Daoy (cell line): ENCODE results near the gene PROSER1. TPM values are rescaled to one million over a fixed set of nuclear protein-coding genes. Genes with fewer than 3 reads are reported as not detected.
"Not testable (repeated sequence)": the region's sequence is repeated elsewhere in the genome, so short reads cannot be mapped to it uniquely, and the experiment has no call there.

Experiments used
- DNase-seq: peaks from one replicate; pipeline ENCODE4 v3.0.0-alpha.2; 2015; ENCODE audit warnings: low read depth
- total RNA-seq: library from RNA; depleted of rRNA; stranded (reverse); fragments of >200 nt; shearing (Covaris generic); gene quantifications from 2 replicates; pipeline ENCODE4 v1.2.3, GENCODE V29; 2014

The PROSER1 gene
- total RNA-seq, 1 experiment from 2014 or later = 8.4 TPM

DNA sequence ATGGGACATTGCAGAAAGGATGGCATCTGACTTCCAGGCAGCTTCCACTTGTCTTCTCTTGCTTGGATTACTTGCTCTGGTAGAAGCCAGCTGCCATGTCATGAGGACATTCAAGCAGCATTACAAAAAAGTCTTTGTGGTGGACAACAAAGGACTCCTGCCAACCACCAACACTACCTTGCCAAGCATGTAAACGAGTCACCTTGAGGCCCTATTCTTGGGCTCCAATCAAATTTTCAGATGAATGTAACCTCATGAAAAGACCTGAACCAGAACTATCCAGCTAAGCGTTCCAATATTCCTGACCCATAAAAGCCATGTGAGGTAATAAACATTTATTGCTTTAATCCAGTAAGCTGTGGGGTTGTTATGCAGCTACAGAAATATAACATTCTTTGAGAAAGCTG is 12.5 kb downstream of the PROSER1 start:
- no peak for DNase-seq

DNA sequence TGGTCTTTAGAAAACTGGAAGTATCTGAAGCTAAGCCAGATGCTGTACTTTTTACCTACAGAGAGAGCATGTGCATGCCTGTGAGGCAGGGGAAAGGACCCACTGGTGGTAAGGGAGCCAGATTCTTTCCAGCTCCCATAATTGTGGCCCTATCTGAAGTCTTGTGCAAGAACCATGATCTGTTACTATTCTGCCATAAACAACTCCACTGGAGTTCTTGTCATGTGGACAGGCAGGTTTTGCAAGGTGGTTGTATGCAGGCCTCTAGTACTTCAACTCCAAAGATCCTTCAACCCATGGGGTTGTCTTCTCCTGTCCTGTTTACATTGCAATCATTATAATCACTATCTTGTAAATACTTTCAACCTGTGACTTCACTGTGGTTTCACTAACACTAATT is 14.1 kb downstream of the PROSER1 start:
- DNase-seq = no peak

DNA sequence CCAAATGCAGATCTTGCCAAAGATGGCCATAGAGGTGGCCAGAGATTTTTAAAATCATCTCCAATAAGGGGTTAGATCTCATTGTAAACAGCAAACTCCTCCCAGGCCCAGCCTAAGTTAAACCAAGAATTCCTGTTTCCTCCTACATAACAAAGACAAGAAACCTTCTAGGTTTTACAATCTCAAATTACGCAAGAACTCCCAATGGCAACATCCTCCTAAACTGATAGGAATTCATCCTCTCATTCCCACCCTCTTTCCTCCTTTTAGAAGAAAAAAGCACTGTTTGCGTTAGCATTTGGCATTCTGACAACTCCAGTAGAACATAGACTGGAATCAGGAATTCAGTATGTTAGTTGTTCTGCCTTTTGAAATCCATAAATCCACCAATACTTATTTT is 14.6 kb downstream of the PROSER1 start:
- DNase-seq = no peak

DNA sequence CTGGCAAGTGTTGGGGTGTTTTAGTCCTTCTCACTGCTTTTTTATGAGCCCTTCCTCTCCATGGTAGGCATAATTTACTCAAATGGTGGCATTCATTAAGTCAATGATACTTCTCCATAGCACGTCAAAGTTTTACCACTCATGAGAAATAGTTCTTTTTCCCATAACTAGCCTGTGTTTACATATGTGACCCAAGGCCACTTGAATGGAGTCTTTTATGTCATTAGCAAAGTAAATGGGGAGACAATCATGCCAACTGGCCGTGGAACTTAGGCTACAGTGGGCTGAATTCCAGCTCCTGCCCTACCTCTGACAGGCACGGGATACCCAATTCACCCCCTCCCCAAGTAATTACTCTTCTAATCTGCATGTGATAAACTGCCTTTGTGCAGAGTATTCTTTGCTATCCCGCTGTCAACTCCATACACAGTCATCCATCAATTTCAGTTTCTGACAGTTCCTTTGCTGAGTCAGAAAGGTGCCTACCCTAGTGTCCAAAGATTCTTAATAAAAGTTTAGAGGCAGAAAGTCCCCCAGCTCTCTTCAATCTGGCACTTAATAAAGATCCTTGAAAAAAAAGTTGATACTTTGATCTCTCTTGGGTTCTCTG is 16.9 kb downstream of the PROSER1 start:
- no peak for DNase-seq

DNA sequence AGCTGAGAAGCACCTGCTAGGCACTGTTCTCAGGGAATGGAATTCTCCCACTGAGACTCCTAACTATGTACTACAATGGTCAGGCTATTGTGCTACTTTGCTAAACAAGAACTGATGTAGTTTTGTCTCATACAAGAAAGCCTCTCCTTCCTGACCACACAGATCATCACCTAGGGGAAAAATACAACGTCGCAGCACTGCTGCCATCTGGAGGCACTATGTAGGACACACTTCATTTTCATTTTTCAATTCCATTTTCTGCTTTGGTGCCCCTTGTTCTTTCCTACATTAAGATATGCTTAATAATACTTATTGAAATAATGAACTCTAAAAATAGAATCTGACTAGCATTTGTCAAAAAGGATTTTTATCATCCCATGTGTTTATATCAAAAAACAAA is 21.1 kb downstream of the PROSER1 start:
- no peak for DNase-seq

DNA sequence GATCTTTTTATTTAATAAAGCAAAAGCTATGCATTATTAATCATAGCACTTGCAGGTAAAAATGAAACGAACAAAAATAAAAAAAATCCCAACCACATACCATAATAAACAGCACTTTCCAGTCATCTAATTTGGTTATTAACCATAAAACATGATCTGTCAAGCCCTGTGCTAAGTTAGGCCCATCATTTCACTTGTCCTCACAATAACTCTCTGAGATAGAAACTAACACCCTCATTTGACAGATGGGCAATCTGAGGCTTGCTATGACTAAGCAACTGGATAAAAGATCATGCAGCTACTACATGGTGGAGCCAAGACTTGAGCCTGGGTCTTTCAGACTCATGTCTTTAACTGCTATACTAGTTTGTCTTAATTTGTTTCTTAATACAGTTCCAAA is 21.8 kb downstream of the PROSER1 start:
- DNase-seq = no peak

DNA sequence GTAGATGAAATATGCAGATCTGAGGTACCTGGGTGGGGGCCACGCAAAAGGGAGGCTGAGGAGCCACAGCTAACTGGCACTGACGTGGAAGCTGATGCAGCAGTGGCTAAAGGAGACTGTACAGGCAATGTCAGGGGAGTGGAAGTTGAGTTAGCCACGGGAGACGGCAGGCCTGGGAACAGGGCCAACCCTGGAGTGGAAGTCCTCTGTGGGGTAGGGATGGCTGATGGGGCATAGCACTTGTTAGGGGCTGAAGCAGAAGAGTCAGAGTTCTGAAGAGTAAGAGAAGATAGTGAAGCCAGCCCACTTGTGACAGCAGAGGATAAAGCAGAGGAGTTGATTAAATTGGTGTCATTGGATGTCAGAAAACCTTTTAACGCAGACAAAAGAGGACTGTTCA is 24.4 kb downstream of the PROSER1 start:
- no peak for DNase-seq

DNA sequence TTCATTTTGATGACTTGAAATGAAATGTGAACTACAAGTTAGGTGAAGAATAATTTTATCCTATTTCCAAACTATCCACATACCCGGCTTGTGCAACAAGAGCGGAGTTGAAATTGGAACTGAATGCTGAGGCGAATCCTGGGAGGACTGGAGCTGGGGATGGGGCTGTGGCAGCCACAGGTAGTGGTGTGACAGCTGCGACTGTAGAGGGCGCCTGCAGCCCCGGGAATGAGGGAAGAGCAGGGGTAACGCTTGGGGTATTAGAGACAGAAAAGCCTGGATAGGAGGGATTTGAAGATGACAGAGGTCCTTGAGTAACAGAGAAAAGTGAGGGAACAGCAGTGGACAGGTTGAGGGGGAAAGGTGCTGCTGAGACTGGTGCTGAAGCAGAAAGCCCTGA is 25.3 kb downstream of the PROSER1 start:
- no peak for DNase-seq

DNA sequence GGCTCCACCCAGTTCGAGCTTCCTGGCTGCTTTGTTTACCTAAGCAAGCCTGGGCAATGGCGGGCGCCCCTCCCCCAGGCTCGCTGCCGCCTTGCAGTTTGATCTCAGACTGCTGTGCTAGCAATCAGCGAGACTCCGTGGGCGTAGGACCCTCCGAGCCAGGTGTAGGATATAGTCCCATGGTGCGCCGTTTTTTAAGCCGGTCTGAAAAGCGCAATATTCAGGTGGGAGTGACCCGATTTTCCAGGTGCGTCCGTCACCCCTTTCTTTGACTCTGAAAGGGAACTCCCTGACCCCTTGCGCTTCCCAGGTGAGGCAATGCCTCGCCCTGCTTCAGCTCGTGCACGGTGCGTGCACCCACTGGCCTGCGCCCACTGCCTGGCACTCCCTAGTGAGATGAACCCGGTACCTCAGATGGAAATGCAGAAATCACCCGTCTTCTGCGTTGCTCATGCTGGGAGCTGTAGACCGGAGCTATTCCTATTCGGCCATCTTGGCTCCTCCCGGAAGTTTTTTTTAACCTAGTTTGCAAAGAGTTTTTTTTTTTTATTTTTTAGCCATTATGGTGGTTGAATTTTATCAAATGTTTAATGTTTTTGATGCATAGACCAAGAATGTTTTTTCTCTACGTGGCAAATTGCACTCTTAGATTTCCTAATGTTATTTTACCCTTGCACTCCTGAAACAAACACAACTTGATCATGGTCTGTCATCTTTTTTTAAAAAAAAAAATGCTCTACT is 31.3 kb downstream of the PROSER1 start:
- DNase-seq = not testable (repeated sequence)

DNA sequence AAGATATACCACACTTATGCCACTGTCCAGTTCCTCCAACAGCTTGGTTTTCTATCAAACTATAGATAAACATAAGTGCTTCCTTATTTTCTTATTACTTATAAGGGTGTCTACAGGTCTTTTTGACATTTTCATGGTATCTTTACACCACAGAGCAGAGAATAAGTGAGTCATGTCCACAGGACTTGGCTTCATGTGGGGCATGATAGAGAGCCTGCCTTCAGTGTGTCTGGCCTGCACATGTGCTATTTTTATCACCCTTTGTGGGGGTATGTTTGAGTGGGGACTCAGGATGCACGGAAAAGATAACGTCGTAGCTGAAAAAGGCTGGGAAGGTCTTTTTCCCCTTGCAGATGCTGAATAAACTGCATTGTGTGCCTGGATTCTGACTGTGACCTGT is 39.1 kb downstream of the PROSER1 start:
- no peak for DNase-seq

DNA sequence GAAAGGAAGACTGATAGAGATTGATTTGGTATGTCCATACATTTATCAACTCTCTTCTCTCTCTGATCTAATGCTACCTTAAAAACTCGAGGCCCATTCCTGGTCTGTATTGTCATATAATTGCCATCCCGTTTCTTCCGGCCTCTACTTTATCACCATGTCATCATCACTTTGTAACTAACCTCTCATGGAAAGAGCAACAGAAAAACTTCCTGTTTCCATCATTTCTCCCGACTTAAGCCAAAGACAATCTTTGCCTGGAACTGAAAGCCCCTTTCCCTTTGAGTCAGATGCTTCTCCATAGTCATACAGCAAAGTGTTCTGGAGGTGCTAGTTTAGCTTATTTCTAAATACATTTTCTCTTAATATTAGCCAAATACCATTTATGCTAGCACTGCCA is 44.5 kb downstream of the PROSER1 start:
- no peak for DNase-seq

DNA sequence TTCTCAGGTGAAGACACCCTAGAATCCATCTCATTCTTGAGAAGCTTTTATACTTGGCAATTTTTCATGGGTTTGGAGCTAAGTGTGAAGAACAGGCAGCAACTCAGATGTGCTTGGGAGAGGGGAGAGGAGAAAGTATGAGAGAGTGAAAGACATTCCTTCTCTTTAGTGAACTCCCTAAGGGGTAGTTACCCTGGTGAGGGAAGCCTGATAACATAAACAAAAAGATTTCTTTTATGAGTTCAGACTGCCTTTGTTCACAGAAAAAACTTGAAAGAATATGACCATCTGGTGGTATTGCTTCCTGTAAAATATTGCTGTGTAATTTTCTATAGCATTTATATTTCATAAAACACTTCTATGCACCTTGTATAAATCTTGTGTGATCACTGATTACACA is 47.2 kb downstream of the PROSER1 start, which contains the start of gene STOML3:
TSS of gene STOML3 (minus strand) at position 139 of the 400 bp plus-strand sequence. CDS start at position 29, 110 bp downstream.
- no peak for DNase-seq

DNA sequence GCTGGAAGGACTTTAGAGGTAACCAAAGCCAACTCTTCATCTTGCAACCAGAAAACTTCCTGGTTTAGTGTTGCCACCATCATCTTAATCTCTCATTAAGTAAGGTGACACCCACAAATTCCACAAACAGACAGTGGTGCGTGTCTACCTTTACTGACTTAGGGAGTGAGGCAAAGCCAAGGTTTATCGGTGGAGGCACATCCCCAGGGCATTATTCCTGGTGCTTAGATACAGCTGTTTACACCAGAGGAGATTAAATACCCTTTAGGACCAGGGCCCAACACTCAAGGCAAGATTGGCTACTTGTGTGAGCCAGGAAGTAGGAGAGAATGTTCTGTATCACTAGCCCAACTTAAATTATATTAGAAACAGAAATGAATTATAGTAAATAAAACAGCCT is 56.8 kb downstream of the PROSER1 start:
- DNase-seq = no peak

DNA sequence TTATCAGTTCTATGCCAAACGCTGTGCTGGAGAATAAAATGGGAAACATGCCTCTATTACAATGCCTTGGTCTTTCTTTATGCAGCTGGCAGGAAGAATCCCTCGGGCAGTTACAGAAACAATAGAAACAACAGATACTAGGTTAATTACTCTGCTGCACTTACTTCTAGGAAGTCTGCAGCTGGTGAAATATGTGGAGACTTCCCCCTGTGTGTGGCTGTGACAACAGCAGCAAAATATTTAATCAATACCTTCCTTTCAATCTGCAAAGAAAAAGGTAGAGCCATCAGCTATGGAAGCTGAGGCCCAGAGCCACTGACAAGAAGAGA is 57.2 kb downstream of the PROSER1 start:
- no peak for DNase-seq

DNA sequence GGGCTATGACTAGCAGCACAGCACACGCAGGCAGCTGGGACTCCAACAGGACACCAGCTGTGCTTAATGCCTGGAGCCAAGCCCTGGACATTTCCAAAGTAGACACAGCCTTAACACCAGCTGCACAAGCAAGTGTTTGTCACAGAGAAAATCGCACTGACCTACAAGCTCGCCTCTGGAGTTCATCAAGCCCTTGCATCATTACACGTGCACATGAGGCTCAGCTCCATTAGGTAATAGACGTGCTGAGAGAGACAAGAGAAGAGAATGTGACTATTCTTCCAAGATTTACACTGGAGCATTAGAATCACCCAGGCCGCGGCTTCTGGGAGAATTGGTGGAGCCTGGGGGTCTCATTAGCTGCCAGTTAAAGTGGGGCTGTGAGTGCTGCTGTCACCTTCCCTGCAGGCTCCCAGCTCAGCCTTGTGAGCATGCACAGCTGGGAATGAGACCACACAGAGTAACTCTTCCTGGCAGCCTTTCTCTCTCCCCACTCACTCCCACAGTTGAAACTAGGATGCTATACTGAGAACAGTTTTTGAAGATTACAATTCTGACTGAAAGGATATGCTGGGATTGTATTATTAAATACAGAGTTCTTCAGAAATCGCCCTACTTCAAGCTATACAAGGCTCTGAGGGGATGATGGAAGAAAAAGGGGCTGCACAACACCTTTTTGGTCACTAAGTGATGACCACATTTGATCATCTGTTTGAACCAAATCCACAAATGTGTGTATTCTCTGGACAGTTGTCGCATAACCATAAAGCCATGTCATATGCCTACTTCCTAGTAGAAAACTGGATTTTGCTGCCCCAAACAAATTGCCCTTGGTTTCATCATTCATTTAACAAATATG is 57.8 kb downstream of the PROSER1 start:
- no peak for DNase-seq

DNA sequence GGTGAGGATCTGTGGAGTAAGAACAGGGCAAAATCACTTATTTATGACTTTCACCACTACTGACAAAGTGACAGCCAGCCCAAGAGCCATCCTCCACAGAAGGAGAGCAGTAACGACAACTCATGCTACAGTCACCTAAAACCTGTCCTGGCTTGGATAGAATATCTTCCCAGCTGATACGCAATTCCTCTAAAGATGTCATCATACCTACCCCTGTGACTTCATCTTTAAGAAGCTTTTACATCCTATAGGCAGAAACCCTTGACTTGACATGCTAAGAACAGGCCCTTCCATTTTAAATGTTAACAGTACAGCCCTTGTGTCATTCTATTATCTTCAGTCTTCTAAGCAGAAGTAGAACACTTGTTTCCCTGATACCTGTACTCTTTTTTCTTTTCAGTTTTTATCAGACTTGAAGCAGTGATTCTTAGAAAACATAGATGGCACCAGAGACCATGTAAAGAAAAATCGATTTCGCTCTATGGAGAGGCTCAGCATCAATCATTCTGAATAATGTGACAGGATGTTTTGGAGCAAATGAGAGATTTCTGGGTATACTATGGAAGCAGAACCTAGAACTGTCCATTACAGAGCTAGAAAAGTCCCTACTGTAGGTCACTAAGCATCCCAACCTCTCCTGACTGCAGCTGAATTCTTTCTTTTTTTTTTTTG is 67.4 kb downstream of the PROSER1 start:
- DNase-seq = no peak

DNA sequence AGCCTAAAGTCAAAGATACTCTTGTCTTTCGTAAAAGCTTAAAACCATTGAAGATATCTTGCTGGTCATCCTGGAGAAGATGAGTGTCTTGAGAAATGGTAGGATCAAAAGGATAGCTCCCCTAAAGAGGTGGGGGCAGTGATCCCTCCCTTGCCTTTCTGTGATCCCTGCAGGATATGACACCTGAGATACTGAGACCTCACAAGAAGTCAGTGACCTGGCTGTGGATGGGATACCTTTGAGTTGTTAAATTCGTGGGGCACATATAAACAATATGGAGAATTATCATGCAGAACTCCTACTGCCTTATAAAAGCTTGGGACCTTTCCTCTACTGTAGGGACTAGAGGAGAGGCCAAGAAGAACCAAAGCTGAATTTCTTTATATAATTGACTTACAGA is 68.7 kb downstream of the PROSER1 start:
- DNase-seq = no peak

DNA sequence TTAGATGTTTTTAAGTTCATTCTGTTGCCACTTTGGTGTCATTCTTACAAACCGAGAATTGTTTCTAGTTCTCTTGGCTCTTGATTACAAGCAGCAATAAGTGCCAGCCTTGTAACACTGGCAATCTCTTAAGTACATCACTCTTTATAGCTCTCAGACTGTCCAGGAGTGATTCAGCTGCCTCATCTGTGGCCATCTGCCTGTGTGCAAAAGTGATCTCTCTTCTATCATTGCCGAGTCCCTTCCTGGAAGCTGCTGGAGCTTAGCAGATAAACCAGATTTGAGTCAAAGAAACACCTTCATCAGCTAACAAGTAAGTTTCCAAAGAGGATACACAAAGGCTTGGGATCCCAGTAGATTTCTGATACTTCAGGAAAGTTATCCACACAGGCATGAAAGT is 70.4 kb downstream of the PROSER1 start:
- no peak for DNase-seq

DNA sequence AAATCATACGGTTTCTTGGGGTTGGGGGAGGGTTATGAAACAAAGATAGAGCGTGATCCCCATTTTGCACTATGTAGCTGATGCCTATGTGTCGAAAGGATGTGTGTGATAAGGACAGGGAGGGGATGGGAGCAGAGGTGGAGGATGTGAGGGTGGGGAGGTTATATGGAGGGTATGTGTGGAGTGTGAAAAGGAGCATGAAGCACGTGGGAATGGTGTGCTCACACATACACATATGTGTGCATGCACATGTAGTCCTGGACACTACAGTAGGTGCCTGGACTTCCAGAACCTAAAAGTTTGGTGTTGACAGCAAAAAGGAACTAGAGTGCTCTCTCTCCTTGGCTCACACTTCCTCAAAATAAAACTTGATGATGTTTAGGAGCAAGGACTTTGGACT is 72.6 kb downstream of the PROSER1 start:
- DNase-seq = no peak

DNA sequence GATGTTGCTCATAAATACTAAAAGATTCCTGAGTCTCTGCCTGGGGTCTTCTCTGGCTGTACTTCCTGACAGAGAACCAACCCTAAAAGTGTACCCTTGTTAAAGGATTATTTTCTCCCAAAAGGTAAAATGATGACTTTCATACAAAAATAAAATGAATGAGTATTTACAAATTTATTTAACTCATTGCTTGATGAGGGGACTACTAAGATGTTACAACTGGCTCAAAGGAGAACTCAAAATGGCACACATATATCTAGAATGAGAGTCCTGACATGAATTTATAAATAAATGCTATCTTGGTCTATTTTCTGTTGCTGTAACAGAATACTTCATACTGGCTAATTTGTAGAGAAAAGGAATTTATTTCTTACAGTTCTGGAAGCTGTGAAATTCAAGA is 77.7 kb downstream of the PROSER1 start:
- DNase-seq = no peak
